ENCODE data around the gene DNAJC16.
"Not testable (repeated sequence)": the region's sequence is repeated elsewhere in the genome, so short reads cannot be mapped to it uniquely, and the experiment has no call there.

The DNAJC16 gene

DNA sequence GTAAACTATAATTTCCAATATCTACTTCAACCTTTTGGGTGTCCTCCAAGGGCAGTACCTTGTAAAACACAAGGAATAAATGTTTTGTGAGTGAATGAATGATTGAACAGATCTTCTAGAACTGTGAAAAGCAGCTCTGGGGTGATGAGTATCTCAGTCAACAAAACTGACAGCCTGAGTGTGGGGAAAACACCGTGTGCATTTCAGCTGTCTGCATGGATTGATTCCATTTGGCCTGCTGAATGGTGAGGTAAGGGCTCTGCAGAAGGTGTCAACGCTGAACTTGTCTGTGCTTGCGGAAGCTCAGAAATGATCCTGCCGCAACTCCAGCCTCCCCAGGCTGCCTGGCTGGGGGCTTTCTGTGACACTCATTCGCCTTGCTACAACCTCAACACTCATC is 65.6 kb downstream of the DNAJC16 start:
- no peak for DNase-seq

DNA sequence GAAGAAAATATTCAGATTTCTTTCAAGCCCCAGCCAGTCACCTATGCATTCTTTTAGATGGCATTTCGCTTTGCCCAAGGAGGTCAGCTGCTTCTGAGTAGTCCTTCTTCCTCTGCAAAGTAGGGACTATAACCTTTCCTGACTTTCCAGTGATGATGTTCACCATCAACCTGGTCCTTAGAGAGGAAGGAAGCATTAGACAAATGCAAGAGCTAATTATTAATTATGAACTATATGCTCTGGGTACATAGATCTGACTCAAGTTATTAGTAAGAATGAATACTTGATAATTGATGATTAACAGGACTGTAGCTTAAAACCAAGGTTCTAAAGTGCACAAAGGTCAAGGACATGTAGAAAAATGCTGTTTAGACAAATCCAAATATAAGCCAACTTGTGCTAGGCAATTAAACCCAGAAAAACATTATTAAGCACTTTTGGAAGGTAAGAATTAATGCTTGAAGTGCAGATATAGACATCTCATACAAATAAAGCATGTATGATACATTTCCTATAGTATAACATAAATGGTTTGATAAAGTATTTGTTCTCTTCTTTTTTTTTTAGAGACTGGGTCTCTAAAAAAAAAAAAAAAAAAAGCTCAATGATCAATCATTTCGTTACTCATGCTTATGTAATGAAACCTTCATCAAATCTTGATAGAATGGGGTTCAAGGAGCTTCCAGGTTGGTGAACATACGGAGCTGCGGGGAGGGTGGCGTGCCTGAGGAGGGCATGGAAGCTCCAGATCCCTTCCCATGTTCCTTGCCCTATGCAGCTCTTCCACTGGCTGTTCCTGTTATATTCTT is 69.4 kb downstream of the DNAJC16 start:
- DNase-seq, result no peak

DNA sequence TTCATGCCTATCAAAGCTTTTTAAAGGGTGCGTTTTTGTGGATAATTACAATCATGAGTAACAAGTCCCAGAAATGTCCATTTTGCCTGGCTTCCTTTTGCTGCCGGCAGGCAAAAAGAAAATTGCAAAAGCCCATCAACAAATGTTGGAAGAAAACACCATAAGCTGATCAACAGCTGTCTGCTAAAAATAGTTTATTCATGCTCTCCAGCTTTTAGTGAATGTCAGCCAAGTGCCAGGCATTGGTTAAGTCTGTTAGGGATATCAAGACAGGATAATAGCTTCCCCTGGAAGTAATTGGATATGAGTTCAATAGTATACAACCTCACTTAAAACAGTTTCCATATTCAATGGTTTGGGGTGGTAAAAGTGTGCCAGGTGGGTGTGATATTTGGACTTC is 71.8 kb downstream of the DNAJC16 start:
- no peak for DNase-seq

DNA sequence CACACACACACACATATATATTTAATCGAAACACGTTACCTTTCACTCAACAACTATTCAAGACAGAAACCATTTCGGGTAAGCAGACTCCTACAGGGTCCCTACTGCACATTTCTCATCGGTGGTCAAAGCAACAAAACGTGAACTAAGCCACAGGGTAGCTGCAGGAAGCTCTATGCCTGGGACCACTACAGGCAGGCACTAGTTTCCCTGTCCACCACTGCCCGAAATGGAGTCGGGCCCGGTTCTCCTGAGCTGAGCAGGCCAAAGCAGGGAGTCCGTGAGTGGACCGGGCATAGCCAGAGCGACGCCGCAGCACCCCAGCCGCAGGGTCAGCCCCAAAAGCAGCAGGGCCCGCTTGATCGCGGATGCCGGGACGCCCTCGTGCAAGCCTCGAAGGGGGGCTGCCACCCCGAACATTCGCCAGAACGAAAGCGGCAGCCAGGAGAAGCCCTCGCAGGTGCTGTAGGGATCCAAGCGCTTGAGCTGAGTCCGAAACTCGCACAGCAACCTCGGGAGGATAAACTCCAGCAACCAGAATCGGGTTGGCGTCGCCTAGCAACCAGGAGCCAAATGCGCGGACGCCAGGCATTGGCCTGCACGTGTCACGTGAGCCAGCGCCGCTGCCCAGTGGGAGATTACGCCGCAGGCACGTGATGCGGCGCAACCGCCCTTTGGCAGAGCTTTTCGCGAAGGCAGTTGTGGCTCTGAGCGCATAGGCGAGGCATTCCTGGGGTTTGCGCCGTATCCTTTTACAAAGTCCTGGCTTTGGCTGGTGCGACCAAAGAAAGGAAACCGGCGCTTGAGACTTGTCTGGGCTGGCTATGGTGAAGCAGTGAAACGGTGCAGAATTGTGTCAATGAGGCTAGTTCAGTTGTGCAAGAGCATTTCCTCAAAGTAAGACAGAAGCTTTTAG is 76.7 kb downstream of the DNAJC16 start:
- DNase-seq, result peak; percentile 93

DNA sequence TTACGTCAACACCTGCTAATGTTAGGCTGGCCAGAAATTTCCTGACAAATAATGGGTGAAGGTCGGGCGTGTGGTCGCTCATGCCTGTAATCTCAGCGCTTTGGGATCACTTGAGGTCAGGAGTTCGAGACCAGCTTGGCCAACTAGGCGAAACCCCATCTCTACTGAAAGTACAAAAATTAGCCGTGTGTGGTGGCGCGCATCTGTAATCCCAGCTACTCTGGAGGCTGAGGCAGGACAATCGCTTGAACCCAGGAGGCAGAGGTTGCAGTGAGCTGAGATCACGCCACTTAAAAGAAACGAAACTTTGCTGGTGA is 77.3 kb downstream of the DNAJC16 start:
- not testable (repeated sequence) for DNase-seq

DNA sequence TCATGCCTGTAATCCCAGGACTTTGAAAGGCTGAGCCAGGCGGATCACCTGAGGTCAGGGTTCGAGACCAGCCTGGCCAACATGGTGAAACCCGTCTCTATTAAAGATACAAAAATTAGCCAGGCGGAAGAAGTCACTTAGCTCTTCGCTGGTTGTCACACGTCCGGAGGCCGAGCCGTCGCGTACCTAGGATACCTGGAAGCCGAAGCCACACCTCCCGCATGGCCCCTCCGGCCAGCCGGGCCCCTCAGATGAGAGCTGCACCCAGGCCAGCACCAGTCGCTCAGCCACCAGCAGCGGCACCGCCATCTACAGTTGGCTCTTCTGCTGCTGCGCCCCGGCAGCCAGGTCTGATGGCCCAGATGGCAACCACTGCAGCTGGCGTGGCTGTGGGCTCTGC is 77.8 kb downstream of the DNAJC16 start:
- not testable (repeated sequence) for DNase-seq

DNA sequence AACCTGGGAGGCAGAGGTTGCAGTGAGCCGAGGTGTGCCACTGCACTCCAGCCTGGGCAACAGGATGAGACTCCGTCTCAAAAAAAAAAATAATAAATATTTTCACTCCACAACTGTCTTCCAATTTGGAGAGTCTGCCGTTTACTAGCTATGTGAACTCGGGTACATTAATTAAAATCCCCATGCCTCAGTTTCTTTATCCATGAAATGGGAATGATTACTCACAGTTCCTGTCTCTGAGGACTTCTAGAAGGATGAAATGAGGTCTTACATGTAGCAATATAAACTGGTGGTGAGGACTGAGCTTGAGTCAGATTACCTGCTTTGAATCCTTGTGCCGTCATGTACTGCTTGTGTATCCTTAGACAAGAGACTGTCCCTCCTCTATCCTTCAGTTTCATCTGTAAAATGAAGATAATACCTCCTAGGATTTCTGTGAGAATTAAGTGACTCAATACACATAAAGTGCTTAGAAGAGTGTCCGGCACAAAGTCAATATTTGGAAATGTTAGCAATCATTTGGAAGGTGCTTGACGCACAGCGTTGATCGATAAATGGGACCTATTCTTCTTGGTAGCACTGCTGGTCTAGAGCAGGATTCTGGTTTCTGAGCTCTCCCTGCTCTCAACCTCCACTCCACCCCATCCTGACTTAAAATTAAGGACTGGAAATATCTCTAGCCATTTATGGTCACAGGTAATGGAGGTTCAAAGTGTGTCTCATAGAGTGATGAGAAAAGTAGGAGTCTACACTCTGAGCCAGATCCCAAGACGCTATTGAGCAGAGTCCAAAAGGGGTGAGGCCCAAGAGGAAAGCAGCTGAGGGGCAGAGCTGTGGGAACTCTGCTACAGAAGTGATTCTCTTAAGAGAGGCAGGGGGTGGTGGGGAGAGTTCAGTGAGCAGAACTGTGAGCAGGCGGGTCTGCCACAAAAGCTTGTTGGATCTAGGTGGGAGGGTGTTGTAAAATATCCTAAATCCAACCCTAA is 79.0 kb downstream of the DNAJC16 start:
- DNase-seq, result no peak

DNA sequence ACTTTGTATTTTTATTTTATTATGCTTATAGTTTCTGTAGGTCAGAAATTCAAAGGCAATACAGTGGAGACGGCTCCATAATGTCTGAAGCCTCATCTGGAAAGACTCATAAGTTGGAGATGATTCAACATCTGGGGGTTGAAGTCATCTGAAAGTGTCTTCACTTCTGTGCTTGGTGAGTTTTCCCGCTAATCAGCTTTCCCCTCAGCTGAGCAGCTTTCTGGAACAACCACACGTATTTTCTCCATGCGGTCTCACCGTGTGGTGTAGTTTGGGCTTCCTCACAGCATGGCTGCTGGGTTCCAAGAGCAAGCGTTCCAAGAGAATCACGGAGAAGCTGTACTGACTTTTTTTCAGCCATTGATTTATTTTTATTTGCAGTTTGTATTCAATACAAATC is 83.0 kb downstream of the DNAJC16 start:
- no peak for DNase-seq

DNA sequence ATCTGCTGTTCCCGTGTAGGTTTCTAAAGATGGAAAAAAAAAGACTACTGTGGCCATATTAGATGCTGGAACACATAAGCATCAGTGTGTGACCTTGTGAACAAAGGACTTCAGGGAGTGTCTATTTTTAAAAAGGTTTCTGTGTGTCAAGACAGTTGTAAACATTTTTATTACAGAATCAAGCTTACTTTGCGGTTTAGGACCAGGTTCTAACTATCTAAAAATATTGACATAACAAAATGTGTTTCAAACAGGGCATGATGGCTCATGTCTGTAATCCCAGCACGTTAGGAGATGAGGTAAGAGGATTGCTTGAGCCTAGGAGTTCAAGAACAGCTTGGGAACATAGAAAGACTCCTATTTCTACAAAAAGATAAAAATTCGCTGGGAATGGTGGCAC is 83.5 kb downstream of the DNAJC16 start:
- no peak for DNase-seq

DNA sequence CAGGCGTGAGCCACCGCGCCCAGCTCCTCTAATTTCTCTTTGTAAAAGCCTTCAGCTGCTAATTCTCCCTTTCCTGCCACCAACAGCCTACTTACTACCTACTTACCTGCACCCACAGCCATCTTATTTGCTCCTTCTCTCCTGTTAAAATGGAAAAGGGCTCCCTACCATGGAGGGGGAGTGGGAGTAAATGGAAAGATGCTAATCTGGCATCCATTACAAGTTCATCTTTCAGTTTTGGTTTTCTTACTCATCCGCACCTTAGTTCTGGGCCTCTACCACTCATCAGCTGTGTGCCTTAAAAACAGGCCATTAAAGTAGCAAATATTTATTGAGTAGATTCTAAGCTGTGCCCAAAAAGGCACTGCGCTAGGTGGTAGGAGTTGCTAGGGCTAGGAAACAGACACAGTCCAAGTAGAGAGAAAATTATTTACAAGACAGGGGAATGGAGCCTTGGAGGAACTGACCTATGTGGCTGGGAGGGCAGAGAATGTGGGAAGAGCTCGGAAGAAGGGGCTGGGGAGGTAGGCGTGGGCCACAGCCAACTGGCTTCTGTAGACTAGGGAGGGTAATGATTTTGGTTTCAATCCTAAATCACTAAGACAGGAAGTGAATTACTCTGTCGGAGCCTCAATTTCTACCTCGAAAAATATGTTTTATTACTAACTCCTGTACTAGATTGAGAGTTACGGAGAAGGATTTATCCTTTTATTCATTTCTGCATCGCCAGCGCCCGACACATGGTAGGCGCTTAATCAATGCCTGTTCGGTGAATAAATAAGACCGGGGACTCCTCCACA is 89.9 kb downstream of the DNAJC16 start:
- no peak for DNase-seq

DNA sequence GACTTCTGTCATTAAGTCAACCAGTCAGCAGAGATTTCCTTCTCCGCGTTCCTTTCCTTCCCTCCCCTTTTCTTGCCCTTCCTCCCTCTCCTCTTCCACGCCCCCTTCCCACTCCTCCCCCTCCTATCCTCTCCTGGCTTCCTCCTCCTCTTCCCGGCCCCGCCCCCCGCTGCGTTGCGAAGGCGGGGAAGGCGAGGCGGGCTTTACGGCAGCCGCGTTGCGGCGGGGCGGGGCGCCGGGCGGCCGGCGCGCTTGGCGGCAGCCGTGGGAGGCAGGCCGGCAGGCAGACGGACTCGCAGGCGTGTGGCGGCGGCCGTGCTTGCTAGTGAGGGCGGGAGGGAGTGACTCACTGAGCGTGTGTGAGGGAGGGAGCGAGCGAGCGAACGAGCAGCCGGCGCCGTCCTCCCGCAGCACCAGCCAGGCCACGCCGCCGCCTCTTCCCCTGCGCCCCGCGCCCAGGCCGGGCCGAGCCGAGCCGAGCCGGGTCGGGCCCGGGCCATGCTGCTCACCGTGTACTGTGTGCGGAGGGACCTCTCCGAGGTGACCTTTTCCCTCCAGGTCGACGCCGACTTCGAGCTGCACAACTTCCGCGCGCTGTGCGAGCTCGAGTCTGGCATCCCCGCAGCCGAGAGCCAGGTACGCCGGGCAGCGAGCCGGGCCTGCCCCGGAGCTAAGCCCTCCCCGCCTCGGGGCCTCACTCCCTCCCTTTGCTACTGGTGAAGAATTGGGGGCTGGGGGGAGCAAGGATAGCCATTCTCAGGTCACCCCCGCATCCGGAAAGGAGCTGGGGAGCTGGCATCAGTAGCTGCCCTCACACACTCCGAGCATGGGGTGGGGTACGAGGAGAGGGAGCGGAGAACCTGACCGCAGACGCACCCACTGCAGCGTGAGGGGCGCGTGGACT is 90.8 kb downstream of the DNAJC16 start, which contains the start of gene DDI2:
TSS of gene DDI2 (plus strand) at position 286 of the 904 bp plus-strand sequence. CDS start at position 499, 213 bp downstream.
- peak; percentile 95 for DNase-seq

DNA sequence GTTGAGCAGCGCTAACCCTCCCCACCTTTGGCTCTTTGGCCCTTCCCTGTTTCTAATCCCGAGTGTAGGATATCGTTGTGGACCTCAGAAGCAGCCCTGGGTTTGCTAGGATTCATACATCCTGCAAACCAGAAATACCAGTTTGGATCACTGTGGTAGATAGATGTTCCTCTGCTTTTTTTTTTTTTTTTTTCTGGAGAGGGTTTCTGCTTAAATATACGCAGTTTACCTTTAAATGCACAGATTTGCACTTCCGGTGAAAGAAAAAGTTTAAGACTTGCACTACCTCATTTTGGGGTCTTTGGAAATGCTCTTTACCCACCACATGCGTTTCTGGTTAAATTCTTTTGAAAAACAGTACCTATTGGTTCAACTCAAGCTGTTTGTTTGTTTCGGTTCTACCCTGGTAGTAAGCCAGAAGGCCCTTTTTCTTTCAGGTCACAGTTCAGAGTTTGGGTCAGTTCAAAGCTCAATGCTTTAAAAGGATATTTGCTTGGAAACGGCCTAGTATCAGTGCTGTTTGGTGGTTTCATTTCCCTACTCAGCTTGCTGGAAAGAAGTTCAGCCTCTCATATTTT is 91.5 kb downstream of the DNAJC16 start:
- DNase-seq, result peak; percentile 33

DNA sequence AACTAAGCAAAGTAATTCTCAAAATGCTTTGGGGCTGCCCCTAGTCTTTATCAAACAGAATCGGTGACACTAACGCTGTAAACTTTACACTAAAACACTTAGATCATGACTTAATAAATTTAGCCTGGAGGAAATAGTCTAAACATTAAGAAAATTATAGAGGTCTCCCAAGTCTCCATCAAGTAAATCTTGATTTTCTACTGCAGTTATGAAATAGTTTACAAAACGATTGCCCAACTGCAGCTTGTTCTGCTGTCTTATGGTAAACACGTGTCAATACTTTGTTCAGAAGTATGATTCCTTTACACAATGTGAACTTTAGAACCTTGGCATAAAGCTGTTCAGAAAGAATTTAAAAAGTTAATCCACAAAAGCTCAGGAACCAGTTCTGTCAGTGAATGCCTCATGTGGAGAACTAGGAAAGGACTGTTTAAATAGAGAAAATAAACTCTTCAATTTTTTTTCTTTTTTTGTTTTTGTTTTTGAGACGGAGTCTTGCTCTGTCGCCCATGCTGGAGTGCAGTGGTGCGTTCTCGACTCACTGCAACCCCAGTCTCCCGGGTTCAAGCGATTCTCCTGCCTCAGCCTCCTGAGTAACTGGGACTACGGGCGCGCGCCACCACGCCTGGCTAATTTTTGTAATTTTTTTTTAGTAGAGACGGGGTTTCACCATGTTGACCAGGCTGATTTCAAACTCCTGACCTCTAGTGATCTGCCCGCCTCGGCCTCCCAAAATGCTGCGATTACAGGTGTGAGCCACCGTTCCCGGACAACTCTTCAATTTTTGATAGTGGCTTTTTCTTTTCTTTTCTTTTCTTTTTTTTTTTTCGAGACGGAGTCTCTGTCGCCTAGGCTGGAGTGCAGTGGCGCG is 92.2 kb downstream of the DNAJC16 start:
- DNase-seq, result peak; percentile 6

DNA sequence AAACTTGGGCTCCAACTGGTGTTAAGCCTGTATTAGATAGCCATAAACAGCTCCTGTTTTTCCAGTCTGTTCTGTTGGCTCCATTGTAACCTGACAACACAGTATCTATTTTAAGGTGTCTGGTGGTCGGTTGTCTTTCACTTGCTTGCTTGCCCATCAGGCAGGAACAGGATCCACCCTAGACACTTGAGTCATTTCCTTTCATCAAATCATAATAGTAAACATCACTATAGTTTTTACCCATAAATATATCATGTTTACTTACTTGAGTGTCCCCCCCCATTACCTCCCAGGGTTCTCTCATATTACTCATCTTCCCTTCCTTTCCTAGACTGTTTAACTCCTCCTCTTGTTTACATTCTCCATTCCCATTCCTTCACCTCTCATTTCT is 93.5 kb downstream of the DNAJC16 start:
- peak; percentile 46 for DNase-seq

DNA sequence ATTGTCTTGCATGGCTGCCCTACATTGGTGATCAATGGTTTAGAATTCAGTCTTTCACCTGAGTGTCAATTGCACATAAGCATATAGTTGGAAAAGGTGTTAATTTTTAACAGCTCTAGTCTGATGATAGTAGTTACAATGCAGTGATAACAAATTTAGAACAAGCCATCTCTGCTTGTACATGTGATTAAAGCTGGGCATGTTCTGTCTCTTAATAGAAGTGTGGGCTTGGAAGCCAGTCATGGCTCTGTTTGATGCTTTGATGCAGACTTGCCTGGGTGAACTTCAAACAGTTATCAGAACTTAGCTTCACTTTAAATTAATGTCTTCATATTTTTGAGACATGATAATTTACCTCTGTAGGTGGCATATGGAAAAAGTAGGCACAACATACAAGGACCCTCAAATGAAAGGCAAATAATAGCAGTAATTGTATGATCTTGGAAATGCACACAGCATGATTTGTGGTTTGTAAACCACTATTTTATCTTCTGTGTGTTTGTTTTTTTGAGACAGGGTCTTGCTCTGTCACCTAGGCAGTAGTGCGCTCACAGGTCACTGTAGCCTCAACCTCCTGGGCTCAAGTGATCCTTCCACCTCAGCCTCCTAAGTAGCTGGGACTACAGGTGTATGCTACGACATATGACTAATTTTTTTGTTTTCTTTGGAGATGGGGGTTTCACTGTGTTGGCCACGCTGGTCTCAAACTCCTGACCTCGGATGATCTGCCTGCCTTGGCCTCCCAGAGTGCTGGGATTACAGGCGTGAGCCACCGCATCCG is 94.4 kb downstream of the DNAJC16 start:
- no peak for DNase-seq

DNA sequence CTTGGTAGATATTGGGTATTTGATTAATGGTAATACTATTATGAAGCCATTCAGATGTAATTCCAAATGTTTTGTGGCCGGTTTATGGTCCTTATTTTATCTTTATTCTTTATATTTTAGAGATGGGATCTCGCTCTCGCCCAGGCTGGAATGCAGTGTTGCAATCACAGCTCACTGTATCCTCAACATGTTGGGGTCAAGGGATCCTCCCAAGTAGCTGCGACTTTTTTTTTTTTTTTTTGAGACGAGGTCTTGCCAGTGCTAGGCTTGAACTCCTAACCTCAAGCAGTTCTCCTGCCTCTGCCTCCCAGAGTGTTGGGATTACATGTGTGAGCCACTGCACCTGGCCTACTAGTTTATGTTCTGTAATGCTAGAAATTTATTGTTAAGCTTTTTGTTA is 95.3 kb downstream of the DNAJC16 start:
- no peak for DNase-seq

DNA sequence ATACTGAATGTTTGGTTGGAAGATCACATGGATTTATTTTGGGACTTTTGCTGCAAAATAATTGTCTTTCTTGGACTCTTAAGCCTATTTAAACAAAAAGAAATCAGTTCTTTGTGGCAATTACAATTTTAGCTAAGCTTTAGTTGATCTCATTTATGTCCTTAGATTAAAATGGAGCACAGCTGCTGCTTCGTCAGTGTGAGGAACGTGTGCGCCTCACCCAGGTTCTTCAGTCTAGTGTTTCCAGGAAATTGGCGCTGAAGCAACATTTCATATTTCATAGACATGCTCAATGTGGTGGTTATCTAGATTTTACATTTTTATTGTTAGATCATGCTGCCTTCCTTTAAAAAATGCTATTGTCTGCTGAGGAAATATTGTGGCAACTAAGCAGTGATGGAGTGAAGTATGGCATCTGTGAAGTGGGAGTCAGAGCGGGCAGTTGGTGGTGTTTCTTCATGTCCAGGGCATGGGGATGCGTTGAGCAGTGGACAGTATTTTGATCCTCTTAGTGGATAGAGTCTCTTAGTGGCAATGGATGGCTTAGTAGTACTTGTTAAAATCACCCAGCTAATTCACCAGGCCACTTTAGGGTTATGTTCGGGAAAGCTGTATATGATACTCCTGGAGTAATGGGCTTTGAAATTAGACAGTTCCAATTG is 96.2 kb downstream of the DNAJC16 start:
- DNase-seq, result no peak

DNA sequence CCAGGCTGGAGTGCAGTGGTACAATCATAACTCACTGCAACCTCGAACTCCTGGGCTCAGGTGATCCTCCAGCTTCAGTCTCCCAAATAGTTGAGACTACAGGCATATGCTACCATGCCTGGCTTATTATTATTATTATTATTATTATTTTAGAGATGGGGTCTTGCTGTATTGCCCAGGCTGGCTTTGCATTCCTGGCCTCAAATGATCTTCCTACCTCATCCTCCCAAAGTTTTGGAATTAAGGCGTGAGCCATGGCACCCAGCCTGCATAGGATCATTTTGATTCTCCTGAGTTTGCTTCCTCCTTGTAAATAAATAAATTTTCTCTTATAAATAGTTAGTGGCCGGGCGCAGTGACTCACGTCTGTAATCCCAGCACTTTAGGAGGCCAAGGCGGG is 96.8 kb downstream of the DNAJC16 start:
- DNase-seq, result no peak

All from CD4-positive, alpha-beta T cell treated with Interleukin-21 for 1 hour (primary cell).